Stimulated activated naive B cell treated with anti-CD40 and anti-IgM and Interleukin-4, amounts not matched to agents 10 μg/mL and 1 μg/mL and 100 μg/mL, for 72 hours (primary cell): ENCODE results near the gene DBET.
"Not testable (repeated sequence)": the region's sequence is repeated elsewhere in the genome, so short reads cannot be mapped to it uniquely, and the experiment has no call there.

ENCODE experiments used
- ATAC-seq, 2 donors: fragments of 150-1000 bp; cut with Tn5 transposase; replicated peaks; 2 replicates each; pipeline ENCODE4 v1.10.0; 2021; ENCODE audit warnings: moderate library complexity in 1 of 2
- DNase-seq: peaks from one replicate; pipeline ENCODE4 v3.0.0; 2021
- H3K27ac Mint-ChIP-seq: one replicate; pipeline ENCODE4 v1.8.0; 2022; ENCODE audit warnings: mild to moderate bottlenecking, mixed read lengths
- H3K27me3 Mint-ChIP-seq, 2 donors: one replicate each; pipeline ENCODE4 v1.8.0; 2022; ENCODE audit warnings: mixed read lengths in 2 of 2
- H3K36me3 Mint-ChIP-seq, 2 donors: one replicate each; pipeline ENCODE4 v1.8.0; 2022; ENCODE audit warnings: mixed read lengths in 2 of 2, mild to moderate bottlenecking in 1 of 2
- H3K4me1 Mint-ChIP-seq, 2 donors: one replicate each; pipeline ENCODE4 v1.8.0; 2022; ENCODE audit warnings: mixed read lengths in 2 of 2, mild to moderate bottlenecking in 1 of 2
- H3K4me3 Mint-ChIP-seq, 2 donors: one replicate each; pipeline ENCODE4 v1.8.0; 2022; ENCODE audit warnings: mild to moderate bottlenecking in 2 of 2, mixed read lengths in 2 of 2, moderate library complexity in 1 of 2
- H3K9me3 Mint-ChIP-seq, 2 donors: one replicate each; pipeline ENCODE4 v1.8.0; 2022; ENCODE audit warnings: mixed read lengths in 2 of 2, mild to moderate bottlenecking in 1 of 2

The DBET gene

GRCh38 chr4:190106191-190106590, 41.9 kb downstream of the DBET start:
- not testable (repeated sequence) for H3K9me3 Mint-ChIP-seq, ATAC-seq, DNase-seq, H3K27ac Mint-ChIP-seq, H3K4me3 Mint-ChIP-seq, H3K27me3 Mint-ChIP-seq, H3K36me3 Mint-ChIP-seq, H3K4me1 Mint-ChIP-seq

GRCh38 chr4:190106611-190107480, 42.5 kb downstream of the DBET start:
- H3K9me3 Mint-ChIP-seq, H3K27ac Mint-ChIP-seq, H3K36me3 Mint-ChIP-seq, H3K4me1 Mint-ChIP-seq, H3K27me3 Mint-ChIP-seq, DNase-seq, ATAC-seq, H3K4me3 Mint-ChIP-seq: not testable (repeated sequence)

GRCh38 chr4:190107766-190108485, 43.6 kb downstream of the DBET start:
- H3K4me3 Mint-ChIP-seq, ATAC-seq, H3K9me3 Mint-ChIP-seq, H3K36me3 Mint-ChIP-seq, H3K4me1 Mint-ChIP-seq, DNase-seq, H3K27me3 Mint-ChIP-seq, H3K27ac Mint-ChIP-seq: not testable (repeated sequence)

- H3K4me1 Mint-ChIP-seq, ATAC-seq, H3K27me3 Mint-ChIP-seq, H3K36me3 Mint-ChIP-seq, DNase-seq, H3K9me3 Mint-ChIP-seq, H3K4me3 Mint-ChIP-seq, H3K27ac Mint-ChIP-seq: not testable (repeated sequence)
Measured at GRCh38 chr4:190108756-190109155, 44.5 kb downstream of the DBET start.

- not testable (repeated sequence) for H3K36me3 Mint-ChIP-seq, ATAC-seq, H3K9me3 Mint-ChIP-seq, H3K27ac Mint-ChIP-seq, H3K4me1 Mint-ChIP-seq, H3K4me3 Mint-ChIP-seq, DNase-seq, H3K27me3 Mint-ChIP-seq
Measured at GRCh38 chr4:190109390-190110011, 45.2 kb downstream of the DBET start.

GRCh38 chr4:190110033-190110432, 45.7 kb downstream of the DBET start:
- H3K4me3 Mint-ChIP-seq, DNase-seq, H3K9me3 Mint-ChIP-seq, H3K4me1 Mint-ChIP-seq, H3K27me3 Mint-ChIP-seq, H3K27ac Mint-ChIP-seq, ATAC-seq, H3K36me3 Mint-ChIP-seq: not testable (repeated sequence)

- H3K4me1 Mint-ChIP-seq, H3K36me3 Mint-ChIP-seq, H3K9me3 Mint-ChIP-seq, H3K27me3 Mint-ChIP-seq, DNase-seq, H3K4me3 Mint-ChIP-seq, H3K27ac Mint-ChIP-seq: not testable (repeated sequence)
- ATAC-seq: peak; percentile 10 to 18
Measured at GRCh38 chr4:190110570-190111295, 46.4 kb downstream of the DBET start.

GRCh38 chr4:190112879-190113278, 48.6 kb downstream of the DBET start:
- not testable (repeated sequence) for ATAC-seq, H3K9me3 Mint-ChIP-seq, H3K4me3 Mint-ChIP-seq

GRCh38 chr4:190114991-190115390, 50.7 kb downstream of the DBET start:
- H3K36me3 Mint-ChIP-seq, H3K9me3 Mint-ChIP-seq, H3K27ac Mint-ChIP-seq, H3K4me1 Mint-ChIP-seq, ATAC-seq, H3K27me3 Mint-ChIP-seq, DNase-seq, H3K4me3 Mint-ChIP-seq: not testable (repeated sequence)

More at GRCh38 chr4:190112879-190113278, 48.6 kb downstream of the DBET start:
- not testable (repeated sequence) for H3K27ac Mint-ChIP-seq, DNase-seq, H3K36me3 Mint-ChIP-seq, H3K27me3 Mint-ChIP-seq, H3K4me1 Mint-ChIP-seq
